ENCODE results near the gene SH3BP5.

- TF ChIP-seq, protein P1, sequence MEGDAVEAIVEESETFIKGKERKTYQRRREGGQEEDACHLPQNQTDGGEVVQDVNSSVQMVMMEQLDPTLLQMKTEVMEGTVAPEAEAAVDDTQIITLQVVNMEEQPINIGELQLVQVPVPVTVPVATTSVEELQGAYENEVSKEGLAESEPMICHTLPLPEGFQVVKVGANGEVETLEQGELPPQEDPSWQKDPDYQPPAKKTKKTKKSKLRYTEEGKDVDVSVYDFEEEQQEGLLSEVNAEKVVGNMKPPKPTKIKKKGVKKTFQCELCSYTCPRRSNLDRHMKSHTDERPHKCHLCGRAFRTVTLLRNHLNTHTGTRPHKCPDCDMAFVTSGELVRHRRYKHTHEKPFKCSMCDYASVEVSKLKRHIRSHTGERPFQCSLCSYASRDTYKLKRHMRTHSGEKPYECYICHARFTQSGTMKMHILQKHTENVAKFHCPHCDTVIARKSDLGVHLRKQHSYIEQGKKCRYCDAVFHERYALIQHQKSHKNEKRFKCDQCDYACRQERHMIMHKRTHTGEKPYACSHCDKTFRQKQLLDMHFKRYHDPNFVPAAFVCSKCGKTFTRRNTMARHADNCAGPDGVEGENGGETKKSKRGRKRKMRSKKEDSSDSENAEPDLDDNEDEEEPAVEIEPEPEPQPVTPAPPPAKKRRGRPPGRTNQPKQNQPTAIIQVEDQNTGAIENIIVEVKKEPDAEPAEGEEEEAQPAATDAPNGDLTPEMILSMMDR (IDR thresholded peaks at IDR 0.05) = peak; percentile 22 to 66 (median 48)
- peak in 1 of 2 donors; percentile 55 for TF ChIP-seq POLR2A (IDR thresholded peaks at IDR 0.05)
These were observed 27.0 kb downstream of the SH3BP5 start for GRCh38 chr3:15305359-15305844.

Measured in adrenal gland (tissue), 5 donors.